HG02884 (cell line): ENCODE measurements around the gene KANK2.
"Not testable (repeated sequence)": the region's sequence is repeated elsewhere in the genome, so short reads cannot be mapped to it uniquely, and the experiment has no call there.

ENCODE experiments used
- ATAC-seq: cut with Tn5 transposase; IDR thresholded peaks from one replicate; pipeline ENCODE4 v1.9.1; 2021; ENCODE audit warnings: mild to moderate bottlenecking, moderate library complexity; ENCODE audit not compliant: unreplicated experiment

Gene KANK2

GRCh38 chr19:11175920-11176319 is 21.4 kb downstream of the KANK2 start:
- no peak for ATAC-seq

- no peak for ATAC-seq
Observed at GRCh38 chr19:11174336-11174735, 23.0 kb downstream of the KANK2 start.

GRCh38 chr19:11173516-11174155 is 23.7 kb downstream of the KANK2 start:
- ATAC-seq, result no peak

GRCh38 chr19:11172576-11172975 is 24.8 kb downstream of the KANK2 start:
- no peak for ATAC-seq

GRCh38 chr19:11171144-11171543 is 26.2 kb downstream of the KANK2 start:
- ATAC-seq, result no peak

- ATAC-seq, result no peak
Observed at GRCh38 chr19:11169896-11170678, 27.3 kb downstream of the KANK2 start.

GRCh38 chr19:11168568-11168967 is 28.8 kb downstream of the KANK2 start:
- ATAC-seq, result no peak

- ATAC-seq, result no peak
Observed at GRCh38 chr19:11166281-11167142, 30.8 kb downstream of the KANK2 start.

GRCh38 chr19:11165486-11166030 is 31.8 kb downstream of the KANK2 start:
- ATAC-seq, result no peak

- ATAC-seq, result no peak
Observed at GRCh38 chr19:11164879-11165406, 32.4 kb downstream of the KANK2 start.

- no peak for ATAC-seq
Observed at GRCh38 chr19:11164296-11164695, 33.0 kb downstream of the KANK2 start.

GRCh38 chr19:11160440-11160768 is 36.9 kb downstream of the KANK2 start:
- not testable (repeated sequence) for ATAC-seq

- no peak for ATAC-seq
Observed at GRCh38 chr19:11159598-11160439, 37.5 kb downstream of the KANK2 start.

- ATAC-seq, result peak; percentile 90
Observed at GRCh38 chr19:11155373-11156120, 41.8 kb downstream of the KANK2 start, which contains the start of gene SPC24. Gene SPC24 (minus strand): TSS chr19:11155782. CDS start chr19:11155776, 6 bp downstream.

GRCh38 chr19:11154683-11155047 is 42.7 kb downstream of the KANK2 start:
- ATAC-seq, result no peak

- no peak for ATAC-seq
Observed at GRCh38 chr19:11152318-11153062, 44.9 kb downstream of the KANK2 start.

GRCh38 chr19:11151181-11151580 is 46.2 kb downstream of the KANK2 start:
- no peak for ATAC-seq

- no peak for ATAC-seq
Observed at GRCh38 chr19:11148001-11148400, 49.3 kb downstream of the KANK2 start.

GRCh38 chr19:11145536-11145924 is 51.8 kb downstream of the KANK2 start:
- no peak for ATAC-seq
